GM15510 (cell line): ENCODE measurements around the gene OVOL1.
A peak's percentile ranks its signal among the peaks of the same experiment; 100 is the strongest.

ENCODE experiments used
- POLR2A ChIP-seq: IDR thresholded peaks from 3 replicates; pipeline ENCODE4 v1.6.1; 2011; ENCODE audit warnings: borderline replicate concordance; ENCODE audit not compliant: insufficient read length; ENCODE audit errors: extremely low read depth

The OVOL1 gene

DNA sequence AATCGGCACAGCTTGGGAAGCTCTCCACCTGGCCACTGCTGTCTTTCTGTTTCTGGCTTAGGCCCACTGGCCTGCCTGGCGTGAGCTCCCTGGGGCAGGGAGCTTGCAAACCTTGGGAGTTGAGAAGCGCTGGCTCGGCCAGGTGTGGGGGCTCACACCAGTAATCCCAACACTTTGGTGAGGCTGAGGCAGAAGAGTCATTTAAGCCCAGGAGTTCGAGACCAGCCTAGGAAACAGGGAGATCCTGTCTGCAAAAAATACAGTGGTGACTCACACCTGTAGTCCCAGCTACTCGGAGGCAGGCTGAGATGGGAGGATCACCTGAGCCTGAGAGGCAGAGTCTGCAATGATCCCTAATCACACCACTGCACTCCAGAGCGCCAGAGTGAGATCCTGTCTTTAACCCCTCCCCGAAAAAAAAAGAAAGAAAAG, 10.1 kb upstream of the OVOL1 start:
- no peak for TF ChIP-seq POLR2A

- TF ChIP-seq POLR2A, result no peak
These were observed 9.6 kb upstream of the OVOL1 start for GRCh38 chr11:65777241-65777640.

DNA sequence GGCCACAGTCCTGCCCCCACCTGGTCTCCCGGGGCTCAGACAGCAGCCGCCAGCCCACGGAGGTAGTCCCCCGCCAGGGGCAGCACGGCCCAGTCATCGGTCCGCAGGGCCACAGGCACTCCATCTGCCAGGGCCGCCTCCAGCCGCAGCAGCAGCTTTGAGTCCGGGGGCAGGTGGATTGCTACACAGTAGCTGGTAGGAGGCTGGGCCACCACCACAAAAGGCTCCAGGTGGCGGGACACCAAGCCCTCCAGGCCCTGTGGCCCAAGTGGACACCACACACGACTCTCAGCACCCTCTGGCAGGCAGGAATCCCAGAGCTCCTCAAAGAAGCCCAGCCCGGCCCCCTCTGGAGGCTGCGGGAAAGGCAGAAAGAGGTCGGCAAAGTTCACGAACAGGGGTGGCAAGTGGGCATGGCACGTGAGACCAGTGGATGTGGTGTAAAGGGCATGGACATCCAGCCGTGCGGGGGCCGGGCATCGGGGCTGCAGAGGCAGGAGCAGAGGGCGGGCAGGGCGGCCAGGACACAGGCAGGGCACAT, 9.0 kb upstream of the OVOL1 start:
- TF ChIP-seq POLR2A, result no peak

DNA sequence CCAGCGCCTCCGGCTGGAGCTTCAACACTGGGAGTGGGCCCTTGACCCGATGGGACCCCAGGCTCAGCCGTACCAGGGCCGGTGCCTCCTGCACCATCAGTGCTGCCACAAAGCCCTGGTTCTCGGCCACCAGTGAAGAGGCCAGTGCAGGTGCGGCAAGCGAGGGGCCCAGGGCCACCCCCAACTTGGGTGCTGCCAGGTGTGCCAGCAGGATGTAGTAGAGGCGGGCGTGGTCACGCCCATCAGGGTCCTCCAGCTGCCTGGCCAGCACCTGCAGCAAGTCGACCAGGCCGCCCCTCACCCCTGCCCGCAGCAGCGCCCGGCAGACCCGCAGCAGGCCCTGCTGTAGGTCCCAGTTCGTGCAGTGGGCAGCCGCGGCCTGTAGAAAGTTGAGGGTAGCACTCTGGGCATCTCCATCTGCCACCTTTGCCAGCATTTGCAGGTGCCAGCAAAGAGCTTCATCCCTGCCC, 8.4 kb upstream of the OVOL1 start:
- no peak for TF ChIP-seq POLR2A

DNA sequence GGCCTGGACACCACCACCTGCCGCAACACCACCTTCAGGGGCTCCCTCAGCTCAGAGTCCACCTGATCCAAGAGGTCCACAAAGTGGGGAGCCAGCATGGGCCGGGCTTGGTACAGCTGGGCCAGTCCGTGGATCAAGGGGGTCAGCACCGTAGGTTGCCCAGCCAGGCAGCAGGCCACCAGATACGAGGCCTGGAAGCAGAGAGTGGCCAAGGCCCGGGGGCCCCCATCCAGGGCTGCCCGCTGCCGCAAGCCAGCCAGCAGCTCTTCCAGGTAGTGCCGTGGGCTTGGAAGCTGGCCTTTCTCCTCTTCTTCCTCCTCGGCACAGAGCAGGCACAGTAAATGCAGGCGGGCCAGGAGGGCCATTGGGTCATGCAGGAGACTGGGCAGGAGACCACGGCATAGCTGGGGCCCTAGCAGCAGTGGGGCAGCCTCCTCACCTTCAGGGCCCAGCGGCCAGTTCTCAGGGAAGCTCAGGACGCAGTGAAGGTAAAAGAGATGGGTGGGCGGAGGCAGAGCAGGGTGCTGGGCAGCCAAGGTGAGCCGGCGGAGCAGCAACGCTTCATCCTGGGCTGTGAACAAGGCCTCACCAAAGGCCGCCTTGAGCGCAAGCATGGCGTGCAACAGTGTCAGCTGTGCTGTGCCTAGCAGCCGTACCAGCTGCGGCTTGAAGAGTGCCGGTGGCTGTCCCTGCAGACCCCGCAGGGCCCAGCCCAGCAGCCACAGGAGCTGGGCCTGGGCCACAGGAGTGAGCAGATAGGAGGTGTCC, 7.8 kb upstream of the OVOL1 start:
- TF ChIP-seq POLR2A, result no peak

- TF ChIP-seq POLR2A, result no peak
These were observed 7.3 kb upstream of the OVOL1 start for GRCh38 chr11:65779669-65779918.

GRCh38 chr11:65779919-65780769, 6.7 kb upstream of the OVOL1 start:
- TF ChIP-seq POLR2A, result peak; percentile 24

GRCh38 chr11:65780770-65781151, 6.1 kb upstream of the OVOL1 start, which contains the start of gene AP5B1:
AP5B1 (minus strand) TSS chr11:65780976; CDS start chr11:65780591, 385 bp downstream.
- TF ChIP-seq POLR2A, result peak; percentile 80

- TF ChIP-seq POLR2A, result no peak
These were observed 5.5 kb upstream of the OVOL1 start for GRCh38 chr11:65781152-65781961.

GRCh38 chr11:65781962-65782815, 4.7 kb upstream of the OVOL1 start:
- no peak for TF ChIP-seq POLR2A

- no peak for TF ChIP-seq POLR2A
These were observed 4.0 kb upstream of the OVOL1 start for GRCh38 chr11:65782816-65783228.

GRCh38 chr11:65785319-65786007, 1.4 kb upstream of the OVOL1 start:
- no peak for TF ChIP-seq POLR2A
